Right renal cortex interstitium (tissue), 3 donors: ENCODE results near the gene TMEM54. TPM values are rescaled to one million over a fixed set of nuclear protein-coding genes. Genes with fewer than 3 reads are reported as not detected.

Experiments used
- DNase-seq, 3 donors: peaks; one replicate each; pipeline ENCODE4 v3.0.0-alpha.2; 2013; ENCODE audit warnings: low read depth in 3 of 3, low spot score in 2 of 3
- polyA plus RNA-seq, 3 donors: library from polyadenylated mRNA; unstranded; fragments of 120-200 nt; gene quantifications; one replicate each; pipeline ENCODE4 v1.2.1, GENCODE V29; 2013; ENCODE audit not compliant: insufficient read length in 3 of 3

The TMEM54 gene
- polyA plus RNA-seq, 3 donors: 4.4 to 9.9 (median 7.6) TPM

DNA sequence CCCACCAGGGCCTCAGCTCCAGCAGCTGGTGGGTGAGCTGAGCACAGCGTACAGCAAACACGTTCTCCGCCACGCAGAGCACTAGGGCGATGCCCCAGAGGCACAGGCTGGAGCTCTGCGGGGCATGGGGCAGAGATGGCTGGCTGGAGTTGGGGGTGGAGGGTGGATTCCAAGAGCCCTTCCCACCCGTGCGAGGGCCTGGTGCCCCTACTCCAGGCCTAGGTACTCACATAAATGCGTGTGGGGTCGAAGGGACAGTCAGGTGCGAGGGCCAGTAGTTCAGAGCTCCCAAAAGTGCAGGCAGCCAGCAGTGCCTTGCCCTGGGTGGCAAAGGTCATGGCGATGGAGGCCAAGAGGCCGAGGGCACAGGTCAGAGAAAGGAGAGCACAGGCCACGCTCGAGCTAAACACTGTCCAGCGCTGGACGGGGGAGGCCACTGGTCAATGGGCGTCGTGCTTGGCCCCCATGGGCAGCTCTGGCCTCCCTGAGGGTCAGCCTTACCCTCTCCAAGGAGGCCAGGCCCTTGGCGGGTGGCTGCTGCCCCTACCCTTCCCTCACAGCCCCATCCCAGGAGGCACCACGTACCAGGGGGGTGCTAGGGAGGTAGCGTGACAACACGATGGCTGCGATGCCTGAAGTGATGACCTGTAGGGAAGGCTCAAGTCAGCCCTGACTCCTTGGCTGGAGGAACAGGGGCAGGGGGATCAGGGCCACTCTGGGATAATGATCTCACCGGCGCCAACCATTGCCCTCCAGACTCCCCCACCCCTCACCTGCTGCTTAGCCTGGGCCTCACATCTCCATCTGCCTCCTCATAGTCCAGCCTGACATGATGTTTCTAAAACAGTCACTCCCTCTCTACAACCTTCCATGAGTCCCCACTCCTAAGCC lies 5.6 kb downstream of the TMEM54 start:
- no peak for DNase-seq

DNA sequence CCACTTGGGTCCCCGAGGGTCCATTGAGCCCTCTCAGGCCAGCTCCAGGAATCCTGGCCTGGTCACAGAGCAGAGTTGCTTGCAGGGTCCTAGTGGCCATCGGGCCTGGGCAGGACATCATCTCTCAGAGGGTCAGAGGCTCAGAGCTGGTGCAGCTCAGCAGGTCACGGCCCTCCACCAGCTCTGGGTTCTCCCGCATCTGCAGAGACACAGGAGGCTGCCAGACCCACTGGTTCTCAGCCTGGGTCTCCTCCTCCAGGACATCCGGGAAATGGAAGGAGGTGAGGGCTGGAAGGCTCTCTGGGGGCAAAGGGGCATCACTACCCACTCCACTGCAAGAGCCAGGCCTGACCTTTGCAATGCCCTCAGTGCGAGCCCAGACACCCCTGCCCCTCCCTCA lies 6.5 kb downstream of the TMEM54 start:
- no peak for DNase-seq

DNA sequence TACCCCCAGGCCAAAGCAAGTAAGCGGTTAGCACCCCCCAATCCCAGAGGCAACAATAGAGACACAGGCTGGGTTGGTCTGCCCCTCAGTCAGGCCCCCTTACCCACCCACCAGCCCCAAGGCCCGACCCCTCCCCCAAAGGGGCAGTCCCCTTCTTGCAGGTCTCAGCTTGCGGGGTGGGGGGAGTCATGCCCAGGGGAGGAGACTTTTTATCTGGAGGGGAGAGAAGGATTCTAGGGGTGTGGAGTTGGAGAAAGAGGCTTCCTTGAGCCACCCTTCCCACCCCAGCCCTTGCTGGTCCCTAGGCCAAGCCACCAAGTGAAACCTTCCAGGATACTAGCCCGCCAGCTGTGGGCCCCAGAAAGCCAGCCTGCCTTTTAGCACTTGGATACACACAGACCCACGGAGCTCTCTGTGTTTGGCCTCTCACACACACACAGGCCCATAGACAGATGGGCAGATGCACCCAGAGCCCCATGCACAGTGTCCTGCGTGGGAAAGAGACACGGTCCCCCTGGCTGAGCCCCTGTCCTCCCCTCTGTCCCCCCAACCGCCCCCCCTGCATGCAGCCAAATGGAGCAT lies 7.1 kb downstream of the TMEM54 start:
- no peak for DNase-seq

DNA sequence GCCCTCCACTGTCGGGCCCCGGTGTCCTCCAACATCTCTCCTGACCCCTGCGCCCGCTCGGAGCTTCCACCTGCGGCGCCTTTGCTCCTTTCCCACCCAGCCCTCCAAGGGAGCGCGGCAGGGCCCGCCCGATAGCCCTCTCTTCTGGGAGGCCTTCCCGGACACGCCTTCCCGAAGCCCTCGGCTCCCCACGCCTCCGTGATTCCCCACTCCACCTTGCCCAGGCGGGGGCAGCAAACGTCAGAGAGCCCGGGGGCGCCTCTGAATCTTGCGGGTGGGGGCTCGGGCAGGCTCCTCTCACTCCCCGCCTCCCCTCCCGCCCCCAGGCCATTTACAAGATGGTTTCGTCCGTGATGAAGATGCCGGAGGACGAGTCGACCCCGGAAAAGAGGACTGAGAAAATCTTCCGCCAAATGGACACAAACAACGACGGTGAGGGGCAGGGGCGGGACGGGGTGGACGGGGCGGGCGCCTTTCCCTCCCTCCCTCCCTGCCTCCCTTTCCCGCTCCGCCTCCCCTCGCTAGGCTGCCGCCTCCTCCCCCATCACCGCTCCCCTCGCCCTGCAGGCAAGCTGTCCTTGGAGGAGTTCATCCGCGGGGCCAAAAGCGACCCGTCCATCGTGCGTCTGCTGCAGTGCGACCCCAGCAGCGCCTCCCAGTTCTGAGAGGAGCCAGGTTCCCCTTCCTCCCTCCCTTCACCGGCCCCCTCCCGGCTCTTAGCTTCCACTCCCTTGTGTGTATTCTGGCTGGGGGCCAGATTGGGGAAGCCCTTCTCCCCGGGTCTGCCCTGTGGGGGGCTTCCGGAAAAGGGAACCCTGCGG lies 7.8 kb downstream of the TMEM54 start:
- DNase-seq: no peak

DNA sequence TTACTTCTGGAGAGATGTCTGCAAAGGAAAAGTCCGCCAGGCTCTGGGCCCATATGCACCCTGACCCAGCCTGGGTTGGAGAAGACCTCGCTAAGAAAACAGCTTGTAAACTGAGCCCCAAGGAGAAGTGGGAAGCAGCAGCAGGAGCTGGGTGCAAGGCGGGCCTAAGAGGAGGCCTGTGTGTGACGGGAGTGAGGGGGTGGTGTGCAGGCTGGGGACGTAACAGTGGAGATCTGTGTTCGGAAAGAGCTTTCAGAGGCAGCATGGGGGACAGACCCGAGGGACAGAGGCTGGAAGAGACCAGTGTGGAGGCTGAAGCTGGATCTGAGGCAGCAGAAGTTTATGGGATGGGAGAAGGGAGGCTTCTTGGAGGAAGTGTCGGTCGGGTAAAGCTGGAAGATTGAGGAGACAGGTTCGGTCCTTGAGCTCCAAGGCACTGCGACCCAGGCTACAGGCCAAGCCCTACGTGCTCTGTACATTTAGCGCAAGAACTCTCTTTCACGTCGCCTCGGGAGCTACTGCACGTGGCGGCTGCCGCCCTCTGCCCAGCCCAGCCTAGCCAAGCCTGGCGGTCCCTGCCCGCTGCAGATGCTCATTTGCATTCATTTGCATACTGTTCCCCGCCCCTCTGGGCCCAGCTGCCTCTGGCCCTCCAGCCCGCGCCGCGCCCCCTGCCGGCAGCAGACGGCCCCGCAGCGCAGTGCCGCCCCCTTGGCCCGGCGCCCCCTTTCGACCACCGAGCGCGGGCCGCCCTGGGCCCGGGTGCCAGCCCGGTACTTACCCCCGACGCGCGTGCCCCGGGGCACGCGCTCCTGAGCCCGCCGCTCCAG lies 8.6 kb downstream of the TMEM54 start:
- no peak for DNase-seq

DNA sequence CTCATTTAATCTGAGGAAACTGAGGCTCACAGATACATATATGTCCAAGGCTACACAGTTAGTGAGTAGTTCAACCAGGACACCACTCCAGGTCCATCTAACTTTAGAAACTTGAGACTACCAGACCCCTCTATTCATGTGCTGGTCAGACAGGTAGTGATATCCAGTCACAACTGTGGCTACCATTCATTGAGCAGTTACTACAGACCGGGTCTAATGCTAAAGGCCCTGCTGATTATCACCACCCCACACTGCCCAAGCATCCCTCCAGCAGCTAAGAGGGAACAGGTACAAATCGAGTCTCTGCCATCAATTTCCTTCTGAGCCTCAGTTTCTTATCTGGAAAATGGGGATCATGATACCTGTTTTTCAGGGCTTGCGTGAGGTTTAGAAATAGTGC lies 9.6 kb downstream of the TMEM54 start:
- DNase-seq: no peak

DNA sequence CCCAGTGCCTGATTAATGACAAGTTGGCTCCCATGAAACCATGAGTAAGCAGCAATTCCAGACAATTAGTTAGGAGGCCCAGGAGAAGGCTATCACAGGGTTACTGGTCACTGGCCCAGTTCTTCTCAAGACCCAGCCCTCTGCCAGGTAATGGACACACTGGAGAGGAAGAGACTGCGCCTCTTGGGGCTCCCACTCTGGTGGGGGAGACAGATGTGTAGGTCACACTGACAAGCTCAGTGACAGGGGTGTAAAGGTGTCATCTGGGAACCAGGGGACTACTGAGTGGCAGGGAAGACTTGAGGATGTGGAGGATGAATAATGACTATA lies 10.0 kb downstream of the TMEM54 start:
- DNase-seq: no peak

DNA sequence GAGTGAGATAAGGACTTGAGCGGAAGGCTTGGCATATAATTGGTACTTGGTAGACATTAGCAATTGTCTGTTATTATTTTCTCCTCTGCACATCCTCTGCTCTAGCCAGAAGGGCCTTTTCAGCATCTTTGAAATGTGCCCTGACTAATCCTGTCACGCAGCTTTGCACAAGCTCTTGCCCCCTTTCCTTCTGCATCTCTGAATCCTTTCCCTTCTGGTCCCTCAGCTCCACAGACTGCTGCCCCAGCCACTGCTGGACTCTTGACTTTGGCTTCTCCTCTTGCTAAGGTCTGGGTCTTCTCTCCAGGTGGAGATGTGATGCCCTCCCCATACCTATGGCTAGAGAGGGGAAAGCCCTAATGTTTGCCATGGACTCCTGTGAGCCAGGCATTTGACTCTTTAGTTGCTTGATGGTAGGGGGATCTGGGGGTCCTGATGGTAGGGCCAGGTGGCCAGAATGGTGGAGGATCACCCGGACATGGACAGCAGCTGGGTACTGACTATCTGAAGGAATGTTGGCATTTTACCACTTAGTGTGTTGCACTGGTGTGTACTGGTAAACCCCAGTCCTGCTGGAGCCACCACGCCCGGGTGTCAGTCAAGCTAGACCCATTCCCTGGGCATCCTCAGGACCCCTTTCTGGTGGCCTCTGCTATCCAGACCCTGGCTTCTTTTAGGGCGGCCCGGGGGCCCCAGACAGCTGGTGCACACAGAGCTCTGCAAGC lies 10.5 kb downstream of the TMEM54 start:
- DNase-seq: no peak

DNA sequence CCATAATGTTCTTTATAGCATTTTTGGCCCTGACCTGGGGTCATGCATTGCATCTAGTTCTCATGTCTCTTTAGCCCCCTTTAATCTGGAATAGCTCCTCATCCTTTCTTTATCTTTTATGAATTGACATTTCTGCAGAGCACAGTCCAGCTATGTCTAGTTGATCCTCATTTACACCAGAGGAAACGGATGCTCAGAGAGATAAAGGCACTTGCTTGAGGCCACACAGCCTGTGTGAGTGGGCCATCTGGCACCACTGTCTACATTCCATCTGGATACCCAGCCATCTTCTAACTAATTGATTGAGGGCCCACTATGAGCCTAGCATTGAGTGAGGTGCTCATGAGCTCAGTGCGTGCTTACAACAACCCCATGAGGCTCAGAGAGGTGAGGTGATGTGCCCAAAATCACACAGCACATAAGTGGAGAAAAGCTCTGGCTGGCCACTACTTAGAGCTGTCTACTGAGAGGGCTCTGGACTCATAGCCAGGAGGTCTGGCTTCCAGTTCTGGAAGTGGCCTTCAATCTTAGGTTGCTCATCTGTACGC lies 11.4 kb downstream of the TMEM54 start:
- no peak for DNase-seq

DNA sequence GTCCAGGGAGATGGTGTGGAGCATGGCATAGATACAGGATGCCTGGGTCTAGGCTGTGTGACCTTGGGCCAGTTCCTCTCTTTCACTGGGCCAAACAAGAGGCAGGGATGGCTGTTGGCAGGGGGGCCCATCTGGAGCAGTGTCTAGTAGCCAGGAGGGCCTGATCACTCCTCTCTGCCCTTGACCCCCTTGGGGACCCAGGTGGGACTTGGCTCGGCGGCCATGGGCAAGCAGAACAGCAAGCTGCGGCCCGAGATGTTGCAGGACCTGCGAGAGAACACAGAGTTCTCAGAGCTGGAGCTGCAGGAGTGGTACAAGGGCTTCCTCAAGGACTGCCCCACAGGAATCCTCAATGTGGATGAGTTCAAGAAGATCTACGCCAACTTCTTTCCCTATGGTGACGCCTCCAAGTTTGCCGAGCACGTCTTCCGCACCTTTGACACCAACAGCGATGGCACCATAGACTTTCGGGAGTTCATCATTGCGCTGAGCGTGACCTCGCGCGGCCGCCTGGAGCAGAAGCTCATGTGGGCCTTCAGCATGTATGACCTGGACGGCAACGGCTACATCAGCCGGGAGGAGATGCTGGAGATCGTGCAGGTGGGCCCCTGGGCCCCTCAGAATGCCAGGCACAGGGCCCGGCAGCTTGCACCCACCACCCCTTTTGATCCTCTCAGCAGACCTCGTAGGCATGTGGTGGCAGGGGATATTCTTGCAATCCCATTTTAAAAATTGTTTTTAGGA lies 12.3 kb downstream of the TMEM54 start:
- no peak for DNase-seq

DNA sequence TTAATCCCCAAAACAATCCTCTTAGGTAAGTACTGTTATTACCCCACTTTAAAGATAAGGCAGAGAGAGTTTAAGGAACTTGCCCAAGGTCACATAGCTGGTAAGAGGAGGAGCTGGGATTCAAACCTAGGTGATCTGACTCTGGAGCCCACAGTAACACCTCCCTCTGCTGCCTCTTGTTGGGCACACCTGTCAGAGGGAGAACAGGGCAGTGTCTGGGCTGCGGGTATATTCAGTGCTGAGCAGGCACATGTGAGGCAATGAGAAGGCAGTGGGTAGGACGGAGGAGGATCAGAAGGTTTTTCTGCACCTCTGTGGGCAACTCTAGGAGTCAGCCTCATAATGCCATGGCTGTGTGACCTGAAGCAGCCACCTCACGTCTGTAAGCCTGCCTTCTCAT lies 13.1 kb downstream of the TMEM54 start:
- DNase-seq: no peak

DNA sequence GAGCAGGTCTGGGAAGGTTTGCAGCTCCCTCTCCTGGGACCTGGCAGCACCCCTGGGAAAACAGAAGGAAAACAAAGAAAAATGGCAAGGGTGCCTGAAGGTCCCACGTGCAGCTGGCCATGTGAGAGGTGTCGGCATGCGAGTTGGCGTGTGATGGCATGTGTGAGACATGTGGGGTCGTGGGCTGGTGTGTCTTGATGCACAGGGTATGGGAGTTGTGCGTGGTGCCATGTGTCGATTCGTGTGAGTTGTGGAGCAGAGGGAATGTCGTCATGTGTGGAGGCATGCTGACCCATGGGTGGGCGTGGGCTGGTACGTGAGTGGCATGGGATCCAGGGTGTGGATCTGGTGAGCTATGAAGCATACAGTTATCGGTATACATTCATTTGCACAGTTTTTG lies 13.6 kb downstream of the TMEM54 start:
- DNase-seq: no peak

DNA sequence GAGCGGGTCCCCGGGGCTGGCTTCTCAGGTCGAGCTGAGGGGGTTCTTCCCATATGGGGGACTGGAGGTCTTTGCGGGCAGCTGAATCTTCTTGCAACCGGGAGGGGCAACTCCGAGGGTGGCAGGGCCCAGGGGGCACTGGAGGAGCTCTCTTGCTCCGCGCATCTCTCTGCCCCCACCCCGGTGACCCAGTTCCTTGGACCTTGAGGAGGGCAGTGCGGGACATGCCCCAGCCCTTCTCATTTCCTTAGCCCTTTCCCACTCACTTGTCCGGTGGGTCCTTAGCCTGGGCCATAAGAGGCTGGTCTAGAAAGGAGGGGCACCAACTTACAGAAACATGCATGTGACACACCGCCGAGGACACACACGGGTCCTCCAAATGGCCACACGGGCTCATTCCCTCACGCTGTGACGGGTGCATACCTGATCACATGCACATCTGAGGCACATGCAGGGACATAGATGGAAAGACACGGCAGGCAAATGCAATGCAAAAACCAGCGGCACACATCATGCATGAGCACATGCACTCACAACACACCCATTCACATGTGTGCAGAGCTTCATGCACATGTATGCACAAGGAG lies 14.3 kb downstream of the TMEM54 start:
- no peak for DNase-seq

DNA sequence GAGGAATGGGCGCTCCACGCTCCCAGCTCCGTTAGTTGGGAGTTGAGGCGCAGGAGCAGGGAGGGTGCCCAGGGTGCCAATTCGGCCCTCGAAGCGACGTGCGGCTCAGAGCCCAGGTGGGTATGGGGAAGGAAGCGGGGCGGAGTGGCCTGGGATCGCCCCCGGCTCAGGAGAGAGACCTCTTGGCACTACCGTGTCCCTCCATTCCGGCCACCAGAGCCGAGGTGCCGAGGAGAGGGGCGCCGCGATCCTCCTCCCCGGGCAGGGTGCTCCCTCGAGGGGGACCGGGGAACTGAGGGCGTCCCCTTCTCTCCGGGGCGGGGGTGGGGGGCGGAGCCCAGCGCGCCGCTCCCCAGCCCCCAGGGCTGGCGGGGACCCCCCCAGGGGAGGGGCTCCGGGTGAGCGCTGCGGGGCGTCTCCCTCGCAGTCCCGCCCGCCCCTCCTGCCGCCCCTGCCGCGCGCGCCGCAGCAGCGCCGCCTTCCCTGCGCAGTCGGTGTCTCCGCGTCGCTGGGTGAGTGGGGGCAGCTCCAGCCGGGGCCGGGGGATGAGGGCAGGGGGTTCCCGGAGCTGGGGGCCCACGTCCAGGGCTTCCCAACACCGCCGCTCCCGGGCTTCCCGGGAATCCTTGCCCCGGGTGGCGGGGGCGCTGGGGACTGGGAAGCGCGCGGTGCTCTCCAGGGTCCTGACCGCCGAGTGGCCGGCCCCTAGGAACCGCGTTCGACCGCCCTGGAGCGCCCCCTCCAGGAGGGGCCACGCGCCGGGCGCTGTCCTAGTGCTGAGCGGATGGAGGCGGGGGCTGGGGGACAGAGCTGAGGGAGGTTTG lies 15.0 kb downstream of the TMEM54 start, which contains the start of gene HPCA:
HPCA (plus strand) TSS at position 488 of the 824 bp plus-strand sequence. CDS start 2,408 bp downstream, outside the sequence.
- no peak for DNase-seq

DNA sequence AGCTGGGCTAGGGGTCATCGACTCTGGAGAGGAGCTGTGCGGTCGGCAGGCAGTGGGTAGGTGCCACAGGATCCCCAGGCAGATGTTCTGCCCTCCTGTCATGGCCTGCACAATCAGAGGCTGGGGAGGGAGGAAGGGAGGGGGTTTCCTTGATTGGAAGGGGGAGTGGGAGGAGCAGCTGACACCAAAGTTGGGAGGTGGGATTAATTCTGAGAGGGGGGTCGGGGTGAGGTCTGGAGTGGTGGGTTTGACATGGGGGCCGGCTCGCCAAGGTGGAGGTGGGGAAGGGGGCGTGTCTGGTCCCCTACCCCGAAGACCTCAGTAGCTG lies 15.5 kb downstream of the TMEM54 start:
- no peak for DNase-seq

DNA sequence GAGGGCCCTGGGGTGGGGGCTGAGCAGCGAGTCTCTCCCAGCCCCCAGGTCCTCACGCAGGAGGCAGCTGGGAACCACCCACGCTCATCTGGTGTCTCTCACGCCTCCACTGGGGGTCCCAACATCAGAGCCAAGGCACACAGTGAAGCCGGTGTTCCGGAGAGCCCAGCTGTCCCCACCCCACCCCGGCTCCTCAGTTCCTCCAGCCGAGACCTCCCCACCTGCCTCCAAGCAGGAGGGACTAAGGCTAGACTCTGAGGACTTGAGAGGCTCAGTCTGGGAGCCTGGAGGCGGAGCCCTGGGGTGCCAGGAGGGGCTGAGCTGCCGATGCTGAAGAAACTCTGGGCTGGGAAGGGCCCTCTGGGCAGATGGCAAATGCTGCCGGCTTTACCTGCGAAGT lies 16.5 kb downstream of the TMEM54 start:
- no peak for DNase-seq

DNA sequence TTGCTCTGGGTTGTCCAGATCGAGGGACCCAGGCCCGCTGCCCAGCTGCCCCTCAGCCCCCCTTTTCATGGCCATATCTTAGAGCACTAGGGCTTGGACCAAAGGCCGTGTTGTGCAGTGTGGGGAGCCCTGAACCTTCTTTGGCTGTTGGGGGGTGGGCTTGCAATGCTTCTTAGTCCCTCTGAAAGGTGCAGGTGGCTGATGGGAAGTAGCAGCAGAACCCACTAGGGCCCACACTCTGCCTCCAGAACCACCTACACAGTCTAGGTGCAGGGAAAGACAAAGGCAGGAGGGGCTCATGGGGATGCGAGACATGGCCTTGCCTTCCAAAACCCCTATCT lies 17.2 kb downstream of the TMEM54 start:
- no peak for DNase-seq
